Astrocyte (in vitro differentiated cells and primary cell): ENCODE data around the gene DTNA. TPM values are rescaled to one million over a fixed set of nuclear protein-coding genes. Genes with fewer than 3 reads are reported as not detected.

ENCODE experiments used
- DNase-seq: peaks from one replicate; pipeline ENCODE4 v3.0.0-alpha.2; 2010; ENCODE audit warnings: low read depth
- FAIRE-seq: peaks from 2 replicates; lab custom pipeline; 2011; peaks lifted over from hg19 to GRCh38; lab: Jason Lieb, UNC
- H2AFZ ChIP-seq: 2 replicates; pipeline ENCODE4 v1.6.0; 2012; ENCODE audit warnings: low read depth, low read length, inconsistent platforms
- H3K27ac ChIP-seq: 2 replicates; pipeline ENCODE4 v1.5.1; 2011; ENCODE audit warnings: low read depth, low read length, inconsistent platforms
- H3K27me3 ChIP-seq: 2 replicates; pipeline ENCODE4 v1.6.0; 2011; ENCODE audit warnings: low read length, inconsistent platforms; ENCODE audit not compliant: insufficient read depth
- H3K36me3 ChIP-seq: 2 replicates; pipeline ENCODE4 v1.5.1; 2011; ENCODE audit warnings: low read length, inconsistent platforms; ENCODE audit not compliant: insufficient read depth
- H3K4me1 ChIP-seq: 2 replicates; pipeline ENCODE4 v1.5.1; 2011; ENCODE audit warnings: low read length, inconsistent platforms; ENCODE audit not compliant: insufficient read depth
- H3K4me2 ChIP-seq: 2 replicates; pipeline ENCODE4 v1.6.0; 2012; ENCODE audit warnings: low read length, inconsistent platforms
- H3K4me3 ChIP-seq: 2 replicates; pipeline ENCODE4 v1.5.1; 2011; ENCODE audit warnings: low read depth, mild to moderate bottlenecking, low read length, inconsistent platforms; ENCODE audit not compliant: insufficient read depth
- H3K79me2 ChIP-seq: 2 replicates; pipeline ENCODE4 v1.6.0; 2012; ENCODE audit warnings: mild to moderate bottlenecking, low read length, inconsistent platforms; ENCODE audit not compliant: insufficient read depth
- H3K9ac ChIP-seq: 2 replicates; pipeline ENCODE4 v1.6.0; 2012; ENCODE audit warnings: mild to moderate bottlenecking, low read length, inconsistent platforms
- H3K9me3 ChIP-seq: 2 replicates; pipeline ENCODE4 v1.5.1; 2012; ENCODE audit warnings: low read depth, mild to moderate bottlenecking, low read length, inconsistent platforms; ENCODE audit not compliant: insufficient read depth
- H4K20me1 ChIP-seq: 2 replicates; pipeline ENCODE4 v1.6.0; 2012; ENCODE audit warnings: low read length, inconsistent platforms; ENCODE audit not compliant: insufficient read depth
- H3K27ac Mint-ChIP-seq: one replicate; pipeline ENCODE4 v1.8.0; 2021; ENCODE audit warnings: mild to moderate bottlenecking, mixed read lengths; ENCODE audit not compliant: unreplicated experiment
- H3K27me3 Mint-ChIP-seq: one replicate; pipeline ENCODE4 v1.8.0; 2021; ENCODE audit warnings: low read depth, mixed read lengths; ENCODE audit not compliant: unreplicated experiment
- H3K36me3 Mint-ChIP-seq: one replicate; pipeline ENCODE4 v1.8.0; 2021; ENCODE audit warnings: low read depth, mixed read lengths; ENCODE audit not compliant: unreplicated experiment
- H3K4me1 Mint-ChIP-seq: one replicate; pipeline ENCODE4 v1.8.0; 2021; ENCODE audit warnings: low read depth, mixed read lengths; ENCODE audit not compliant: unreplicated experiment
- H3K4me3 Mint-ChIP-seq: one replicate; pipeline ENCODE4 v1.8.0; 2021; ENCODE audit warnings: mild to moderate bottlenecking, moderate library complexity, mixed read lengths; ENCODE audit not compliant: unreplicated experiment
- H3K9me3 Mint-ChIP-seq: one replicate; pipeline ENCODE4 v1.8.0; 2021; ENCODE audit warnings: mild to moderate bottlenecking, mixed read lengths; ENCODE audit not compliant: unreplicated experiment
- CTCF ChIP-seq: IDR thresholded peaks from 2 replicates; pipeline ENCODE4 v1.5.1; 2011; ENCODE audit warnings: low read depth, mild to moderate bottlenecking, inconsistent platforms, low read length, moderate library complexity; ENCODE audit not compliant: insufficient read depth
- EZH2 ChIP-seq: IDR thresholded peaks from 2 replicates; pipeline ENCODE4 v1.6.1; 2012; ENCODE audit warnings: mild to moderate bottlenecking, low read length, inconsistent platforms; ENCODE audit not compliant: insufficient read depth
- total RNA-seq: library from RNA; stranded (reverse); gene quantifications from 2 replicates; pipeline ENCODE4 v1.2.1, GENCODE V29; 2021

DTNA gene
- total RNA-seq, 1 donor from 2014 or later: 41.1 TPM

GRCh38 chr18:34701911-34702310 lies 8.2 kb upstream of the DTNA start:
- TF ChIP-seq EZH2 (no peak), CTCF (no peak)
- Histone ChIP-seq H3K4me3 (no peak overlapping the region), H3K27ac (no peak overlapping the region), H3K4me1 (peaks cover 13% of the 10 kb centered on the region), H2AFZ (no peak overlapping the region), H3K79me2 (no peaks in the 10 kb centered on the region), H3K4me2 (no peak overlapping the region), H3K9me3 (no peaks in the 10 kb centered on the region), H4K20me1 (no peaks in the 10 kb centered on the region), H3K36me3 (no peaks in the 10 kb centered on the region), H3K9ac (no peak overlapping the region), H3K27me3 (no peaks in the 10 kb centered on the region)
- peaks cover 5% of the 10 kb centered on the region for H3K9me3 Mint-ChIP-seq
- H3K4me3 Mint-ChIP-seq: no peak overlapping the region
- H3K4me1 Mint-ChIP-seq: peaks cover 10% of the 10 kb centered on the region
- DNase-seq (no peak), FAIRE-seq (no peak)
- H3K27me3 Mint-ChIP-seq: no peaks in the 10 kb centered on the region
- H3K27ac Mint-ChIP-seq: no peak overlapping the region
- peaks cover 3% of the 10 kb centered on the region for H3K36me3 Mint-ChIP-seq

DNA sequence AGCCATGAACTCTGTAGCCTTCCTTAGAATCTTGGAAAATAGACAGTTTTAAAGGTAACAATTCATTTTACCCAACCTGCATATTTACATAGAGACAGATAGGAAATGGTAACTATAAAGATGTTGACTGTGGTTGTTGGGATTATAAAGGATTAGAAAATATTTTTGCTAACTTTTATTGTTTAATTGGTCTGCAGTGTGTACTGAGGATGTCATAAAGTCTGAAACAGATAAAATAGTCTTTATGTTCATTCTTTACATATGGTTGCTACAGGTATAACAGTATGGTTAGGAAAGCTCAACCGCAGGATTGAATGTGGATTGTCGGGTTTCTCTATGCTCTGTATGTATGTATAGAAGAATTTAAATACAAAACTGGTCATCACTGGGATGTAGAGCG lies 7.3 kb upstream of the DTNA start:
- DNase-seq: no peak
- Mint-ChIP-seq H3K27ac (no peak overlapping the region), H3K4me3 (no peak overlapping the region), H3K27me3 (no peaks in the 10 kb centered on the region), H3K36me3 (peaks cover 3% of the 10 kb centered on the region), H3K4me1 (peaks cover 10% of the 10 kb centered on the region), H3K9me3 (peaks cover 4% of the 10 kb centered on the region)
- Histone ChIP-seq H3K4me2 (no peak overlapping the region), H3K4me1 (peaks cover 12% of the 10 kb centered on the region), H3K4me3 (no peak overlapping the region), H3K27ac (no peak overlapping the region), H2AFZ (no peak overlapping the region), H3K27me3 (no peaks in the 10 kb centered on the region), H3K36me3 (no peaks in the 10 kb centered on the region), H3K9me3 (no peaks in the 10 kb centered on the region), H3K9ac (no peak overlapping the region), H3K79me2 (no peaks in the 10 kb centered on the region), H4K20me1 (no peaks in the 10 kb centered on the region)
- TF ChIP-seq EZH2 (no peak), CTCF (no peak)
- no peak for FAIRE-seq

- no peaks in the 10 kb centered on the region for H3K27me3 Mint-ChIP-seq
- FAIRE-seq: no peak
- no peak overlapping the region for H3K9ac ChIP-seq
Observed at GRCh38 chr18:34704074-34704473, 6.0 kb upstream of the DTNA start.

More at GRCh38 chr18:34704074-34704473, 6.0 kb upstream of the DTNA start:
- Histone ChIP-seq H3K9me3 (no peaks in the 10 kb centered on the region), H3K4me3 (no peak overlapping the region), H3K4me2 (no peak overlapping the region), H2AFZ (no peak overlapping the region), H3K36me3 (no peaks in the 10 kb centered on the region), H3K79me2 (no peaks in the 10 kb centered on the region), H3K27ac (no peak overlapping the region), H3K27me3 (no peaks in the 10 kb centered on the region), H4K20me1 (no peaks in the 10 kb centered on the region), H3K4me1 (peaks cover 20% of the 10 kb centered on the region)
- Mint-ChIP-seq H3K4me3 (no peak overlapping the region), H3K9me3 (no peaks in the 10 kb centered on the region), H3K27ac (no peak overlapping the region), H3K36me3 (no peaks in the 10 kb centered on the region), H3K4me1 (peaks cover 18% of the 10 kb centered on the region)
- no peak for DNase-seq
- TF ChIP-seq CTCF (no peak), EZH2 (no peak)
